T follicular helper cell (primary cell): ENCODE measurements around the gene HNRNPR.

Experiments used
- DNase-seq: peaks from one replicate; pipeline ENCODE4 v3.0.0-alpha.2; 2020; ENCODE audit warnings: low read depth

The HNRNPR gene

DNA sequence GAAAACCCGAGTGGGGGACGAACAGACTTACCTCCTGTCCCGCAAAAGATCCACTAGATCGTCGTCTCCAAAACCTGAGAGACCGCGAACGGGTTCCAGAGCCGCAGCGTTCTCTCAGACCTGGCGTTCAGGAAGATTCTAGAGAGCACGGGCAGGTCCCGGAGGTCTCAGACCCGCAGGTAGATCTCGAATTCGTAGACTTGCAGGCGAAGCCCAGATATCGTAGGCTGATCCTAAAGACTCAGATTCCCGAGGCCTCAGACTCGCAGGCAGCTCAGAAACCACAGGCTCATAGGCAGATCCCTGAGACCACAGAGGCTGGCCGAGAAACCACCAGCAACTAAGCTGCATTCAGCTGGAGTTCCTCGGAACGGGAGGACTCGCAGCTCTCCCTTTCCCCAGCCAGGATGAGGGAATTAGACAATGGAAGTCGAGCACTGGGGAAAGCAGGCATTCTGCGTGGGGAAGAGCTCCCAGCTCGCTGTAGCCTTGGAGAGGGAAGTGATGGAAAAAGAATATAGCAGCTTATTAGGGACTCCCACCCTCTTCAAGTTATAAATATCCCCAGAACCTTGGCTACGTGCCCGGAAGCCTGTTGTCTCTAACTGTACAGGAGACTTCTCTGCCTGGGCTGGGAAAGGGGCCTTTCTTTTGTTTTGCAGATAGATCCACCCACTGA lies 25.4 kb upstream of the HNRNPR start, which contains the start of gene ZNF436:
Gene ZNF436, minus strand, starts transcription at position 502 of the 679 bp plus-strand sequence. CDS start 1,831 bp downstream, outside the sequence.
- peak; percentile 23 for DNase-seq

DNA sequence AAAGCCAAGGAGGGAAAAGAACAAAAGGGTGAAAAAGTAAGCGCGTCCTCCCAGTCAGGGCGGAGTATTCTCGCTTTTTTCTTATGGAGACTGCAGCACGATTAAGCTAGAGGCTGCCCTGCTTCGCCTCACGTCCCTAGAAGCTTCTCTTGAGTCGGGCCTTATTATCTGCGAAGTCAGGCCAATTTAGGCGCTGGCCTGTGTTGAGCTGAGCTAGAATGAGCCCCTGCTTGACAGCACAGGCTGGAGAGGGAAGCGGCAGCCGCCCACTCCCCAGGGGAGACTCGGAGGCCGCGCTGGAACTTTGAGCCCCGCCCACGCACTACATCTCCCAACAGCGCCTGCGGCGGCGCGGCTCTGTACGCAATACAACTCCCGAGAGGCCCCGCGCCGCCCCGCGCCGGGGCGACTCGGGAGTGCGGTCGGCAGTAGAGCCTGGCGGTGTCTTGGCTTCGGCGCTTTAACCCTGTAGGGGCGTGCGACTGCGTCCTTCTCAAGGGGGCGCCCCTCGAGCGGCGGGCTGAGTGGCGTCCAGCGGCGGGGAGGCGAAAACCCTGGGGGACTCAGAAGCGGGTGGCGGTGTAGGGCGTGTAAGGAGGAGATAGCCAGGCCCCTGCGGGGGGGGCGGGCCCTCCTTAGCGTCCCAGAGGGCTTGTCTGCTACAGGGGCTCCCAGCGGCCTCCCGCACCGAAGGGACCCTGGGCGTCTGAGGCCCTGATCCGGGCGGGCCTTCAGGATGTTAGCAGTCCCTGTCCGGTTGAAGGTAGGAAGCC lies 24.7 kb upstream of the HNRNPR start:
- DNase-seq: peak; percentile 76

DNA sequence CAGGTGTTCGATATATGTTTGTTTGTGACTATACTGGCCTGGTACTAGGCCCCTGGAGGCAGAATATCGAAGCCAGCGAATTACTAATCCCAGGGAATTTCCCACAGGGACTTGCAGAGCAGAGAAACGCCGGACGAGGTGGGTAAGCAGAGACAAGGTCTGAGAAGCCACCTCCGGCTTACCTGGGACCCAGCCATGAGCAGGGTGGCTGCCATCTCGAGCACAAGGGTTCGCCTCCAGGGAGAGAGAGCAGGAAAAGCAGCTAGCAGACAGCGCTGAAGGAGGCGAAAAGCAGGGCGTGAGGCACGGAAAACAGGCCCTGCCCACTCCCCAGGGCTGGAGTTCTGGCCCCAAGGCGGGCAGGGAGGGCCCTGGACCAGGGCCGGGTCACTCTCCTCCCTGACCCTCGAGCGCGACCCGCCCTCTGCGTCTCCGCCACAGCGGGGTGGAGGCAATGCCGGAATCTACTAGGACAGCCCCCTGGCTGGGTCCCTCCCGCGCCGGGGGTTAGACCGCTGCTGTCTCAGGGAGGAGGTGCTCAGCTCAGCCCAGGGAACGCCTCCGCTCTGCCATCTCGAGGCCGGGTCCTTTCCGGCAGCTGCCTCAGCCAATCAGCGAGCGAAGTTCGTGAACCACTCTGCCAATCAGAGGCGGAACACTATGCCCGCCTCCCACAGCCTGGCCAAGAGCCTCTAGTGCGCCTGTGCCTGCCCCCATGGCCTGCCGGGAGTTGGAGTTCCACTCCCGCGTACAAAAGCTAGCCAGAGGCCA lies 23.9 kb upstream of the HNRNPR start:
- peak; percentile 96 for DNase-seq

DNA sequence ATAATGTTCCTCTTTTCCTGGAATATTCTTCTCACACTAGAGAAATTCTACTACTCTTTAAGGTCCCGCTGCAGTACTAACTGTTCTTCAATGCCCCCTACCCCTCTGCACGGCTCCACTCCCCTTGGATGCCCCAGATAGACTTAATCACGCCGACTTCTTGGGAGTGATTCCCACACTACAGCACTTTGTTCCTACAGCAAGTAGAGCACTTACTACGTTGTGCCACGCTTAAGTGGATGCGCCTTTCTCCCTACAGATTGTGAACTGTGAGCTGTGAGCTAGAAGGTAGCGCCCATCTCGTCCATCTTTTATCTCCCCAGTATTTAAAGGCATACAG lies 23.3 kb upstream of the HNRNPR start:
- no peak for DNase-seq

DNA sequence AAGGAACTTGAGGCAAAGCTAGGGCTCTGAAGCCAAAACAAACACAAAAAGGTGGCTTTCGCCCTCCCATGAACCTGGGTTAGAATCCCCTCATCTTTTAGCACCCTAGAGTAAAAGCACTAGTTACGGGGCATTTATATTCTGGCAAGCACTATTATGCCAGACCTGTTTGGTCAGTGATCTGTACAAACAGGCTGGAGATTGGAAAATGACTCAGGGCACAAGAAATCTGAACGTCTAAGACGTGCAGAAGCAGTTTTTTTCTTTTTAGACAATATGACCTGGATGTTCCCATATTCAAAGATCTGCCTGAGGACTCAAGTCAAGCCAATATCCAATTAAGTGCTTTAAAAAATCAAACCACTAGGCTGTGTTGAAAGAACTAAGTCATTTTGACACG lies 22.5 kb upstream of the HNRNPR start:
- DNase-seq: no peak

DNA sequence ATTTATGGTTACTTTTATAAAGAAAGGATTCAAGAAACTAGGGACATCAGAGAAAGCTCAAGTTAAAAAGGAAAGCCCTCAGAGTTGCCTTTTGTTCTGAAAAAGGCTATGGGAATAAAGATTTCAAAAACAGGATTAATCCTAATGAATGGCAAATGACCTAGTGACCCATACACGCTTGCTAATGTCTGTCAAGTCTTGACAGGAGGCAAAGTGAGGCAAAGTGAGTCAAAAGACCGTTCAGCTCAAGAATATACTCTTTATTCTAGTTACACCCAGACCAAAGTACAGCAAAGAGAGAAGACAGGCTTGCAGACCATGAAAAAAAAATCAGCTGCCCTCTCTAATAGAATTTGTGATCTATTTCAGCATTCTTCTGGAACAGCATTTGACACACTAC lies 22.1 kb upstream of the HNRNPR start:
- DNase-seq: no peak

DNA sequence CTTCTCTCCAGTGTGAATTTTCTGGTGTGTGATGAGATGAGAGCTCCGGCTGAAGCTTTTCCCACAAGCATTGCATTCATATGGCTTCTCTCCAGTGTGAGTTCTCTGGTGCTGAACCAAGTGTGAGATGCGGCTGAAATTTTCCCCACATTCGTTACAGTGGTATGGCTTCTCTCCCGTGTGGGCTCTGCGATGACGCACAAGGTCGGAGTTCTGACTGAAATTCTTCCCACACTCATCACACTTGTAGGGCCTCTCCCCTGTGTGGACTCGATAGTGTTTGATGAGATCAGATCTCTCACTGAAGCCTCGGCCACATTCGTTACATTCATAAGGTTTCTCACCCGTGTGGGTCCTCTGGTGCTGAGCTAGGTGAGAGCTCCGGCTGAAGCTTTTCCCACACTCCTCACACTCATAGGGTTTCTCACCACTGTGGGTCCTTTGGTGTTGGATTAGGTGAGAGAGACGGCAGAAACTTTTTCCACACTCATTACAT lies 18.2 kb upstream of the HNRNPR start:
- DNase-seq: no peak

DNA sequence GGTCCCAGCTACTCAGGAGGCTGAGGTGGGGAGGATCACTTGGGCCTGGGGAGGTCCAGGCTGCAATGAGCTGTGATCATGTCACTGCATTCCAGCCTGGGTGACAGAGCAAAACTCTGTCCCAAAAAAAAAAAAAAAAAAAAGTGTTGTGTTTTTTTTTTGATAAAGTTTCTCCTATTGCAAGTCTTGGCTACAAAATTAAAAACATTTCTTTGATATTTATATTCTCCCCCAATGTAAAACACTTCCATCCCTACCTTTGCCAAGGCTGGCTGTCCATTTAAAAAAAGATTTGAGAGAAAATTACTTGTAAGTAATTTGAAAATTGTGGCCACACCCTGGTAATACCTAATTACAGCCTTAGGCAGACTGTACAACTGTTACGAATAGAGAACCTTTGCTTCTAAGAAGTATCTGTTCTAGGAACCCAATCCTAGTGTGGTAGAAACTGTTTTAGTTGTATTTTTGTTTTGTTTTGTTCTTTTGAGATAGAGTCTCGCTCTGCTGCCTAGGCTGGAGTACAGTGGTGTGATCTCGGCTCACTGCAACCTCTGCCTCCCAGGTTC lies 14.3 kb upstream of the HNRNPR start:
- DNase-seq: no peak

DNA sequence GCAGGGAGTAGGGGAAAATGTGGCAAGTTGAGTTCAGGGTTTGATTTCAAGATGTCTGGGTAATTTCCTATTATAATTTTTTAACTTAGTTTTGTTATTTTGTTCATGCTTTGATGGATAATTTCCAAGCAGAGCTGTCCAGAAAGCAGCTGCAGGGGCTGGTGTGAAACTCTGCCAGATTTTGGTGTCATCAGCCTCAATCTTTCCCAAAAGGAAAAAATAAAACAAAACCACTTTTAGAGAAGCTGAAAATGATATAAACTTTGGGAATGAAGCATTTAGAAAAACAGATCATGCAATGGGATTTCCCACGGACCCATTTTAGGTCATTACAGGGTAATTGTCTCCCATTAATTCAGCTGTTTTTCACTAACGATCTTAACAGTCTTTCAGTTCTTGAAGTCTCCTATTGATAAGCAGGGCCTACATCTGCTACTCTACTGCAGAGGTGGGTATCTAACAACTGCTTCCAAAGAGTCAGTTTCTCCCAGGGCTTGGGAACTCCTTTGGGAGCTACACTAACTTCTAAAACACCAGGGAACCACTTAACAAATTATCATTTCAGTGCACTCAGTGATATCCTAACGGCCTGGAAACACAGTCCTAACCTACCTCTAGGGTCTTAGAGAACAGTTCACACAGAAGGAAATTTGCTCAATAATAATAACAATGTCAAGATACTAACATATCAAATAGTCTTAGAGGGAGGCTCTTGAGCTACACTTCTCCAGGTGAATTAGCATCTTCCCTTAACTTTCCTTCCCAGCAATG lies 13.2 kb upstream of the HNRNPR start:
- no peak for DNase-seq

DNA sequence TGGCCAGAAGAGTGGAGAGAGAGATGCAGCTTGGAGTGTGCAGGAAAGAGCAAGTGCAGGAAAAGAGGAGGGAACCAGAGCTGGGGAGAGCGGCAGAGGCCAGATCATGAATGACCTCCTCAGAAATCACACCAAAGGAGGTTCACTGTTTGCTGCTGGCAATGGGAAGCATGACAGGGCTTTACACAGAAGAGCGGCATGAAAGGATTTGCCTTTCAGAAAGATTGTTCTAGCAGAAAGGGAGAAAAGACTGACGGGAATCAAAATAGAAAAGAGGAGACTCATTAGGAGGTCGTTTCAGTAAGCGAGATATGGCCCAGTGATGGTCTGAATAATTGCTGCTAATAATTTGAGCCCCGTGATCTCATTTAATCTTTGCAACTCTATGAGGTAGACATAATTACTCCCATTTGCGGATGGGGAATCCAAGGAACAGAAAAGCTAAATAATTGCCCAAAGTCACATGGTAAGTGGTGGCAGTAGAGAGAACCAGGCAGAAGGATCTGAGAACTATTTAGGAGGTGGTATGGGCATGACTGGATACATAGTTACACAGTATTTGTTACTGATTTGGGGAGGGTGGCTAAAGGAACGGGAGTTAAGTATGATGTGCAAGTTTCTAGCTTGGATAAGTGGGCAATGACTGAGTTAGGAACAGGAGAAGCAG lies 12.5 kb upstream of the HNRNPR start:
- DNase-seq: no peak

DNA sequence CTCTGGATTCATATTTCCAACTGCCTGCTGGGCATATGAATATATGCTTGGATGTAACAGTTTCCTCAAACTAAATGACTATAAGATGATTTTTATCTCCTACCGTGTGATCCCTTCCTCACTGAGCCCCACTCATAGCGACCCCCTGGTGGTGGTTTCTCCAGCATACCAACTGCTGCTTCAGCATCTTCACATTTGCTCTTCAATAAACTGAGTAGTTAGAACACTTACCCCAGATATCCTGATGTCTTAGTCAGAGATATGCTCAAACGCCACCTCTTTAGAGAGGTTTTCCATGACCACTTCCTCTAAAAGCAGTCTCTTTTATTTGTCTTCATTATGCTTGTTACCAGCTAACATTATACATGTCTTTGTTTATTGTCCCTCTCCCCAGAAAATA lies 10.2 kb upstream of the HNRNPR start:
- no peak for DNase-seq

DNA sequence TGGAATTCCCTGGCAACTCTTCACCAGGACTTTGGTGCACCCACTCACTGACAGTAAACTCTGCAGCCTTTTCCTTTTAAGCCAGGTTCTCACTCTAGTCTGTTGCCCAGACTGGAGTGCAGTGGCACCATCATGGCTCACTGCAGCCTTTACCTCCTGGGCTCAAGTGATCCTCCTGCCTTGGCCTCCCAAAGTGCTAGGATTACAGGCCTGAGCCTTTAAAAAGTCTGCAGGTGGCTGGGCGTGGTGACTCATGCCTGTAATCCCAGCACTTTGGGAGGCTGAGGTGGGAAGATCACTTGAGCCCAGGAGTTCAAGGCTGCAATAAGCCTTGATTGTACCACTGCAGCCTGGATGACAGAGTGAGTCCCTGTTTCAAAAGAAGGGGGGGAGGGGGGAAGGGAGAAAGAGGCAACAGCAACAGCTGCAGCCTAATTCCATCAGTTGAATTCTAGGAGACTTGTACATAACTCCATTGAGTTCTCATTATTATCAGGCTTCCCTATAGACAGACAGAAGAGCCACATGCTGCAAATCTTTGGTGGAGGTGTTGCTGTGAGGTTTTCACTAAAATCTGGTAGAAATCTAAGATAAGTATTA lies 8.1 kb upstream of the HNRNPR start:
- DNase-seq: no peak

DNA sequence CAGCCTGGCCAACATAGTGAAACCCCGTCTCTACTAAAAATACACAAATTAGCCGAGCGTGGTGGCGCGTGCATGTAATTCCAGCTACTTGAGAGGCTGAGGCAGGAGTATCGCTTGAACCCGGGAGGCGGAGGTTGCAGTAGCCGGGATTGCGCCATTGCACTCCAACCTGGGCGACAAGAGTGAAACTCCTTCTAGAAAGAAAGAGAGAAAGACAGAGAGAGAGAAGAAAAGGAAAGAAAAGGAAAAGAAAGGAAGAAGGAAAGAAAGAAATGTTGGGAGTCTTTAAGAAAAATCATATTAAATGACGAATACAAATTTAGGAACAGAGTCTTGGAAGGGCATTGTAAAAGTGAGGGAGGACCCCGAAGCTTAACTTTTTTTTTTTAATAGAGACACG lies 1.8 kb upstream of the HNRNPR start:
- no peak for DNase-seq

DNA sequence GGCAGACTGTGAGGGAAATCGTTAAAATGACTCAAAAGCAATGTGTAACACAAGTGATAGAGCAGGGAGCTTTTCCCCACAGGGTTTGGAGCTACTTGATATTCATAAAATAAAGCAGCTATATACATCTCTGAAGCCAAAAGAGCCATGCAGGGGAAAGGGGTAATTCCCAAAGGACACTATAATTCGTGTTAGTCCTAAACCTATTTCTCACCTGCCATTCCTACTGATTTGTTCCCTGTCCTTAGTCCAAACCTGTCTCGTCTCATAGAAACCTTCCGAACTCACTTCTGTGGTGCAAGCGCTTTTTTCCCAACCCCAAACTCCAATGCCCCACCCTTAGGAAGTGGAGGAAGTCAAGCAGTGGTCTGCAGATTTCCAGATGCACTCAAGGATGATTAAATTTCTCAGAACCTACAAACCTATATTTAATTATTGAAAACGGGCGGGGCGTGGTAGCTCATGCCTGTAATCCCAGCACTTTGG lies 946 bp upstream of the HNRNPR start:
- DNase-seq: no peak

DNA sequence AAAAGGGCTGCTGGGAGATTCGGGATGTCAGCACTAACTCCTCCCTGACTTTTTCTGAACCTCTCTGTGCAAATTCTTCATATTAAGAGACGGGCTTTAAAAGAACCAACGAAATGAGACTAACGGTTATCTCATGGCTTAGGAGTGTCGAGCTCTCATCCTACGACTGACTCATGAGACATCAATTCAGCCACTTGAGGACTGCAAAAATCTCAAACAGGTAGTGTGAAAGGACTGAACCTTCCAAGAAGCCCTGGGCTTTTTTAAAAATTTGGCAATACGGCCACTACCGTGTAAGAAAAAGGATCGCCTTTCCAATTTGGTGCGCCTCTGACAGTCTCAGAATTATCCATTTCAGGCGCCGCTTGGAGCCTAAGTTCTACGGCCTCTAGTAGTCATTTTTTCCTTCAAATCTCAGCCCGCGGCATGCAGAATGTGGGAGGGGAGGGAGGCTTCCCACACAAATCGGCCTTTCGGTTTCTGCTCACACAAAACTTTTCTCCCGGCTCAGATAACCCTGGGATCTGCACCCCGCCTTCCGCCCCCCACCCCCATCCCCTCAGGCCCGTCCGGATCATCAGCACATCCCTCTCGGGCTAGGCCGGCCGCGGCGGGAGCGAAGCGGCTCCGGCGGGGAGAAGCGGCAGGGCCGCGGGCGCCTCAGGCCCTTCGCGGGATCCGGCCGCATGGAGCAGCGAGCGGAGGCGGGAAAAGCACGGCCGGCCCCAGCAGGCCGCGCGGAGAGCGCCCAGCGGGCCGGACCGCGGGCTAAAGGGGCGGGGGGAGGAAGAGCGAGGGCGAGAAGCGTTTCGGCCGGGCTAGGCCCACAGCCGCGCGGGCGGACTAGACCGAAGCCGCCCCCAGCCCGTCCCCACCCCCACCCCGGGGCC lies 618 bp downstream of the HNRNPR start:
- no peak for DNase-seq

DNA sequence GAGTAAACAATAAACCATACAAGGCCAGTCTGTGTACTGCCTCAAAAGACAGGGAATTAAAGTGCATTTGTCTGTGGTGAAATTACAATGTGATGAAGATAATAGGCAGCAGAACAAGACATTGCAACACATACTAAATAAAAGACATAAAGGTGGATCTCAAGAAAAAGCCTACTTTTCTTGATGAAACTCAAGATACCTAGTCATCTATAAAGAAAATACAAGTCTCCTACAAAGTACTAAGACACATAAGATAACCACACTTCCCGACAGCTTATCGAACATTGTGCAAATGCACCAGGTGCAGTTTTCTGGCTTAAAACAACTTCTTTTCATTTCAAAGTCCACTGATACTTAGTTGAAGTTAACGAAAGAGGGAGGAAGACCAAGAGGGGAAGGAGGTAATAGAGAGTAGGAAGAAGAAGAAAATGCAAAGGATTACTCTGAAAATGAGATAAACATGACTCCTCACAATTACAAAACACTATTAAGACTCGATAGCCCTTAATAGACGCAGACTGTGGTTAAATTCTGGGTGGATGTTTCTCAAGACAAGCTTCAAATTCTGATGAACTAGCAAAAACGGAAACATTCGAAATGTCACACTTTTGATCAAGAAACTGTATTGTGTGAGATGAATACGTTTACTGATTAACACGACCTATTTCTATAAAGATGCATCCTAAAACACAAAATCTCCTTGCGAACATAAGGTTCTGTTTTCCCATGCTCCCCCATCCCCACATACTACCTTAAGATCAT lies 2.0 kb downstream of the HNRNPR start:
- DNase-seq: no peak

DNA sequence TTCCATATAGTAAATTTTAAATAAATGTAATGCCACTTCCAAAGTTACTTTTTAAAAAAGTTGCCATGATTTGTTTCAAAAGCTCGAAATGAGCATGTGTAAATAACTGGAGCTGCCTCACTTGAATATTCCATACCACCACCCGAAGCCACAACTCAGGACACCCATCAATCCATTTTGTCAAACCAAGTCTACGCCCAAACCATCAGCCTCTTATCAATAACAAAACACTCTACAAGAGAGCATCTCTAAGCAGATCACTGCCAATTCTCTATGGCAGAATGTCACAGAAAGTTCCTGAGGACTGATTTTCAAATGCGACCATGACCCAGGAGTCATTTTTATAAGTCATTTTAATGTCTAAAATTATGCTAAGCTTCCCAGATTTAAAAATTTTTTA lies 4.5 kb downstream of the HNRNPR start:
- DNase-seq: no peak

DNA sequence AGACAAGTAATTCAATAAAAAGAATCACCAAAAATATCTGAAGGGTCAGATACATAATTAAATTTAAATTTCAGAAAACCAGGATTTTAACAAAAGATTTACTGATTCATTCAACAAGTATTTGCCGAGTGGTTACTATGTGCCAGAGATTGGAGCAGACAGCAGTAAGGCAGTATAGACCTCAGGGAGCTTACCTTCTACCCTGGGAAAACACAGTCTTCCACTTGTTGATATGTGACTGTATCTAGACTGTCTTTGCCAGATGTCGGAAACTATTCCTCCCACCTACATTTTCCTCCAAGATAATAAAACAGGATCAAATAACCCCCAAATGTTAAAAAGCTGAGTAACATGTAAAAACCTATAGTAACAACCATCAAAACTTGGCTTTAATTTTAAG lies 6.2 kb downstream of the HNRNPR start:
- no peak for DNase-seq

DNA sequence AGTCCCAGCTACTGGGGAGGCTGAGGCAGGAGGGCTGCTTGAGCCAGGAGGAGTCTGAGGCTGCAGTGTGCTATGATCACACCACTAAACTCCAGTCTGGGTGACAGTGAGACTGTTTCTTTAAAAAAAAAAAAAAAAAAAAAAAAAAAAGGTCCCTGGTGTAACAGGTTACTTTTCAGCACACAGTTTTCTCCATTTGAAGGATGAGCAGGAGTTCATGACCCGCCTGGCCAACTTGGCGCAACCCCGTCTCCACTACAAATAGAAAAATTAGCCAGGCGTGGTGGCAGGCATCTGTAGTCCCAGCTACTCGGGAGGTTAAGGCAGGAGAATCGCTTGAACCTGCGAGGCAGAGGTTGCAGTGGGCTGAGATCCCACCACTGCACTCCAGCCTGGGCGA lies 12.4 kb downstream of the HNRNPR start:
- no peak for DNase-seq
